Right renal pelvis (tissue), 4 donors: ENCODE measurements around the gene CNOT9. TPM values are rescaled to one million over a fixed set of nuclear protein-coding genes. Genes with fewer than 3 reads are reported as not detected.

Source experiments
- DNase-seq, 4 donors: peaks; one replicate each; pipeline ENCODE4 v3.0.0-alpha.2; 2013; ENCODE audit warnings: low read depth in 4 of 4, low spot score in 3 of 4, missing footprints in 1 of 4
- polyA plus RNA-seq, 4 donors: library from polyadenylated mRNA; unstranded; fragments of 120-200 nt; gene quantifications; one replicate each; pipeline ENCODE4 v1.2.1, GENCODE V29; 2013; ENCODE audit not compliant: insufficient read length in 4 of 4

CNOT9 gene
- polyA plus RNA-seq, 4 donors: 45.8 to 60.2 (median 50.6) TPM

DNA sequence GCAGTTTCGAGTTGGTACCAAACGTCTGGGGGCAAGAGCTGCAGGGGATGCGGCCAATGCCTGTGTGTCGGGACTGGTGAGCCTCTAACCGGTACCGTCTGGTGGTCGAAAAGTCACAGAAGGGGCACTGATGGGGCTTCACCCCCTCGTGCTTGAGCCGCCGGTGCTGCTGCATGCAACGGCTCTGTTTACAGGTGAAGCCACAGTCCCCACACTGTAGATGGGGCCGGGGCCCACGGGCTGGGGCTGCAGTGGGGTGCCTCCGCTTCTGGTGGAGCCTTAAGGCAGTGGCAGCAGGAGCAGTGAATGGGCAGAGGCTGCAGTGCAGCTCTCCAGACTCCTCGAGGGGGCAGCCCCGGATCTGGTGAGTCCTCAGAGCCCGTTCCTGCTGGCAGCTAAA, 74.1 kb downstream of the CNOT9 start:
- DNase-seq: no peak

DNA sequence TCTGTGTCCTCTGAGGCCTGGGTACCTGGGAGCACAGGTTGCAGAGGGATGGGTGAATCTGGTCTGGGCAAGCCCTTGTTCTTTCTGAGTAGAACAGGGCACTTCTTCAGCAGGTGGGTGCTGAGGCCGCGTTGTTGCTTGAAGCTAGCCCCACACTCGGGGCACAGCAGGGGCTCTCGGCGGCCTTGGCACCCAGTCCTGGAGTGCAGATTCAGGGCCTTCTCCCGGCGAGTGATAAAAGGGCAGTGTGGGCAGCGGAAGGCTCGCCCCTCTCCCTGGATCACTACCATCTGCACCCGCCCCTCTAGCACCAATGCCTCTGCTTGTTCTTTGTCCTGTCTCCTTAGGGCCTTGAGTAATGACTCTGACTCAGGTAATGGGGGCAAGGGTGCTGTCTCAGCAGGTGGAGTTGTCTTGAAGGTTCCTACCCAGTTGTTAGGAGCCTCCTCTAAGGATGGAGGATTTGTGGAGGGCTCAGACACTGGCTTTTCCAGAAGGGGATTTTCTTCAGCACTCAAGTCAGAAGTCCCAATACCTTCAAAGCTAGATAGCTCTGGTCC, 75.2 kb downstream of the CNOT9 start:
- DNase-seq: no peak

DNA sequence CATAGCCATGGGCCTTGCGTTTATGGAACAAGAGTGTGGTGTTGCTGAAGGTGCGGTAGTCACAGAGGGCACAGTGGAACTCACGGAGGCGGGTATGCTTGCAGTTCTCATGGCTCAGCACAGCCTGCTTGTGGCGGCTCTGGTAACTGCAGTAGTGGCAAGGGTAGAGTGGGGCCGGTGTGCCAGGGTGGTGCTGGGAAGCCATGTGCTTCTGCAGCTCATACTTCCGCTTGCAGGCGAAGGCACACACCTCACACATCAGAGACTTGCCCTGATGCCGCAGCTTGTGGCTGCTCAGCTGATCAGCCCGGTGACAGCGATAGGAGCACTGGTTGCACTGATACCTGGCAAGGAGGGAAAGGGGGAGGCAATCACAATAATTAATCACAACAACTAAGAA, 76.1 kb downstream of the CNOT9 start:
- DNase-seq: no peak

DNA sequence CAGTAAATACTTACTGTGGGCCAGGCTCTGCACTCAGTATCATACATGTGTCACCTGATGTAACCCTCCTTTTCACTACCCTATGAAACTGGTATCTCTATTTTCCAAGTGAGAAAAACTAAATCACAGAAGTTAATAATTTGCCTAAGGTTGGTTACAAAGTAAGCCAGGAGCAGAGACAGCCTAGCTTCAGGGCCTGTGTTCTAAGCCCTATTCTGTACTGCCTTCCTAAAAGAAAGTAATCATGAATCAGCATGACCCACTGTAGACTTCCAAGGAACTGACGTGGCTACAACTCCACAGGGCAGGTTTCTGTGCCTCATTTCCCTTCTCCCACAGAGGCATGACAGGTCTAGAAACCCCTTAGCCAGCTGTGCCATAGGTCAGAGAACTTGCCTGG, 76.5 kb downstream of the CNOT9 start:
- no peak for DNase-seq

Other genes with a start within 250 kb of the CNOT9 start
- gene CATIP, start 212.0 kb upstream of the CNOT9 start, polyA plus RNA-seq: 1 to 10 TPM; 4.3 to 6.2 (median 5.3) TPM
- 1 to 10 TPM in 1 of 4 donors, under 1 TPM in 3; 0.57 to 1.1 (median 0.69) TPM for gene SLC11A1, start 186.6 kb upstream of the CNOT9 start, polyA plus RNA-seq
- 100 to 1,000 TPM; 139 to 174 (median 150) TPM for gene CTDSP1, start 169.0 kb upstream of the CNOT9 start, polyA plus RNA-seq
- 10 to 100 TPM; 20.0 to 26.1 (median 23.4) TPM for gene VIL1, start 149.7 kb upstream of the CNOT9 start, polyA plus RNA-seq
- 10 to 100 TPM; 14.7 to 18.8 (median 16.0) TPM for gene USP37, start 488 bp upstream of the CNOT9 start, polyA plus RNA-seq
- 1 to 10 TPM; 6.2 to 9.0 (median 7.5) TPM for gene PLCD4, start 39.1 kb downstream of the CNOT9 start, polyA plus RNA-seq
- gene ZNF142, start 90.8 kb downstream of the CNOT9 start, polyA plus RNA-seq: 10 to 100 TPM; 16.0 to 19.5 (median 17.7) TPM
- gene BCS1L, start 90.8 kb downstream of the CNOT9 start, polyA plus RNA-seq: 10 to 100 TPM; 44.2 to 58.4 (median 51.1) TPM
- gene RNF25, start 103.2 kb downstream of the CNOT9 start, polyA plus RNA-seq: 10 to 100 TPM; 46.4 to 51.7 (median 48.3) TPM
- 10 to 100 TPM; 61.1 to 84.7 (median 70.0) TPM for gene STK36, start 103.2 kb downstream of the CNOT9 start, polyA plus RNA-seq
- gene TTLL4, start 142.0 kb downstream of the CNOT9 start, polyA plus RNA-seq: 10 to 100 TPM; 29.6 to 32.7 (median 30.7) TPM
- gene CYP27A1, start 213.3 kb downstream of the CNOT9 start, polyA plus RNA-seq: 10 to 100 TPM; 44.3 to 57.6 (median 50.7) TPM